Type B pancreatic cell (in vitro differentiated cells): ENCODE data around the gene XIRP2. TPM values are rescaled to one million over a fixed set of nuclear protein-coding genes. Genes with fewer than 3 reads are reported as not detected.

Experiments used
- DNase-seq: peaks from one replicate; pipeline ENCODE4 v3.0.0; 2021; ENCODE audit warnings: mixed read lengths; ENCODE audit not compliant: unreplicated experiment; ENCODE audit errors: extremely low spot score
- H3K27ac Mint-ChIP-seq: 2 replicates; pipeline ENCODE4 v1.8.0; 2021; ENCODE audit warnings: mild to moderate bottlenecking, mixed read lengths
- H3K27me3 Mint-ChIP-seq: 2 replicates; pipeline ENCODE4 v1.8.0; 2021; ENCODE audit warnings: mixed read lengths
- H3K36me3 Mint-ChIP-seq: 2 replicates; pipeline ENCODE4 v1.8.0; 2021; ENCODE audit warnings: mixed read lengths
- H3K4me1 Mint-ChIP-seq: one replicate; pipeline ENCODE4 v1.8.0; 2021; ENCODE audit warnings: mixed read lengths; ENCODE audit not compliant: unreplicated experiment
- H3K4me3 Mint-ChIP-seq: 2 replicates; pipeline ENCODE4 v1.8.0; 2021; ENCODE audit warnings: mild to moderate bottlenecking, mixed read lengths
- H3K9me3 Mint-ChIP-seq: 2 replicates; pipeline ENCODE4 v1.8.0; 2021; ENCODE audit warnings: mixed read lengths
- total RNA-seq: library from RNA; stranded (reverse); gene quantifications from 2 replicates; pipeline ENCODE4 v1.2.1, GENCODE V29; 2021; ENCODE audit warnings: low replicate concordance
- TF ChIP-seq, protein P1 (sequence below): fragments of 200-600 bp; sonication (generic); conservative IDR thresholded peaks from 2 replicates; pipeline ENCODE4 v1.5.0; 2021; ENCODE audit warnings: antibody characterized with exemption, mild to moderate bottlenecking

Gene XIRP2
- total RNA-seq, 1 donor from 2014 or later = 0.19 TPM

DNA sequence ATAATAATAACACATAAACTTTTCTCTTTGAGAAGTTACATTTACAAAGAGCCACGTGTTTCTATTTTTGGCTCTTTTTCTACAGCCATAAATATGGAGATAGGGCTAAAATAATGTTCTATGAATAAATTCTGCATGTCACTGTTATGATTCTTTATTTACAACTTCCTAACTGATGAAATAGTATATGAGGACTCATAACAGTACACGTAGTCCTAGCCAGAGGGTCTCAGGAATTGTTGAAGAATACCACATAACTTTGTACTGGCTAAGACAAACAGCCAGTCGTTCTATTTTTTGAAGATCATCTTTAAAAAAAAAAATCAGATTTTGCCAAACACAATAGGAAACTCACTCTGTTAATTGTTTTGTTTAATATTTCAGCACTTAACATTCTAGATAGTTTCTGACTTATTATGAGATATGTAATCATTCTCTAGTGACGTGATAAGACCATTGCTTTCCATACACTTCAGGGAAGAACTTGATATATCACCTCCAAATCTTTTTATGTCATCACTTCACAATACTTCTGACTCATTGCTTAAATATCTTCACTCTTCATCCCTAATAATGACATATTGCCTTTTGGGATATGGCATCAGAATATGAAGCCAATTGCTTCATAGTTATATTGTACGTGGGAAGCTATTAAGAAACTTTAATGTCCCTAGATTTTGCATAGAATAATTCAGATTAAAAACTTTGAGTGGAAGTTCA is 256.1 kb downstream of the XIRP2 start:
- Mint-ChIP-seq H3K9me3 (no peaks in the 10 kb centered on the region), H3K4me3 (no peak overlapping the region), H3K27me3 (no peaks in the 10 kb centered on the region), H3K36me3 (no peaks in the 10 kb centered on the region), H3K27ac (no peak overlapping the region), H3K4me1 (peaks cover 12% of the 10 kb centered on the region)
- TF ChIP-seq, protein P1, sequence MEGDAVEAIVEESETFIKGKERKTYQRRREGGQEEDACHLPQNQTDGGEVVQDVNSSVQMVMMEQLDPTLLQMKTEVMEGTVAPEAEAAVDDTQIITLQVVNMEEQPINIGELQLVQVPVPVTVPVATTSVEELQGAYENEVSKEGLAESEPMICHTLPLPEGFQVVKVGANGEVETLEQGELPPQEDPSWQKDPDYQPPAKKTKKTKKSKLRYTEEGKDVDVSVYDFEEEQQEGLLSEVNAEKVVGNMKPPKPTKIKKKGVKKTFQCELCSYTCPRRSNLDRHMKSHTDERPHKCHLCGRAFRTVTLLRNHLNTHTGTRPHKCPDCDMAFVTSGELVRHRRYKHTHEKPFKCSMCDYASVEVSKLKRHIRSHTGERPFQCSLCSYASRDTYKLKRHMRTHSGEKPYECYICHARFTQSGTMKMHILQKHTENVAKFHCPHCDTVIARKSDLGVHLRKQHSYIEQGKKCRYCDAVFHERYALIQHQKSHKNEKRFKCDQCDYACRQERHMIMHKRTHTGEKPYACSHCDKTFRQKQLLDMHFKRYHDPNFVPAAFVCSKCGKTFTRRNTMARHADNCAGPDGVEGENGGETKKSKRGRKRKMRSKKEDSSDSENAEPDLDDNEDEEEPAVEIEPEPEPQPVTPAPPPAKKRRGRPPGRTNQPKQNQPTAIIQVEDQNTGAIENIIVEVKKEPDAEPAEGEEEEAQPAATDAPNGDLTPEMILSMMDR = no peak
- no peak for DNase-seq

DNA sequence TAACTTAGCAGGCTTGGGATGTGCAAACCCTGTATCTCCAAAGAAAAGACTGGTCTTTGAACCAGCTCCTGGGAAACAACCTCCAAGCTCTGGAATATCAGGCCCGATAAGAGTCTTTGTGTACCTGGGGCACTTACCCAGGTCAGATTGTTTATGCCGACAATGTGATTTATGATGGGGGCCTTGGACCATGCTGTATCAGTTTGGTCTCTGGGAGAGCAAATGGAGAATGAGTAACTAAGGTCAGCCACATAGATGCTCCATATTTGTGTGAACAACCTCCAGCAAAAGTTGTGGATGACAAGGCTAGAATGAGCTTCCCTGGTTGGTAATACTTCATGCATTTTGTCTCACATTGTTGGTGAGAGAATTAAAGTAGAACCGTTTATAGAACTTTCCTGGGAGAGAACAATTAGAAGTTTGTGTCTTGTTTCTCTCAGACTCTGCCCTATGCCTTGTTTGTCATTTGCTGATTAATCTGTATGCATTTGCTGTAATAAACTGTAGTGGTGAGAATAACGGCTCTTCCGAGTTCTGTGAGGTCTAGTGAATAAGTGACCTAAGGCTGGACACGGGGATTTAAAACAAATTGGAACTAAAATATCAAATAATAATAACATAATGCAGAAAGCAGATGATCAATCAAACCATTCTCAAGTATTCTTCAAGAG is 259.1 kb downstream of the XIRP2 start:
- no peaks in the 10 kb centered on the region for H3K36me3 Mint-ChIP-seq
- no peak overlapping the region for H3K27ac Mint-ChIP-seq
- no peak overlapping the region for H3K4me3 Mint-ChIP-seq
- H3K27me3 Mint-ChIP-seq = no peaks in the 10 kb centered on the region
- no peak for DNase-seq
- no peaks in the 10 kb centered on the region for H3K9me3 Mint-ChIP-seq
- TF ChIP-seq, protein P1 = no peak
- H3K4me1 Mint-ChIP-seq = peaks cover 5% of the 10 kb centered on the region

DNA sequence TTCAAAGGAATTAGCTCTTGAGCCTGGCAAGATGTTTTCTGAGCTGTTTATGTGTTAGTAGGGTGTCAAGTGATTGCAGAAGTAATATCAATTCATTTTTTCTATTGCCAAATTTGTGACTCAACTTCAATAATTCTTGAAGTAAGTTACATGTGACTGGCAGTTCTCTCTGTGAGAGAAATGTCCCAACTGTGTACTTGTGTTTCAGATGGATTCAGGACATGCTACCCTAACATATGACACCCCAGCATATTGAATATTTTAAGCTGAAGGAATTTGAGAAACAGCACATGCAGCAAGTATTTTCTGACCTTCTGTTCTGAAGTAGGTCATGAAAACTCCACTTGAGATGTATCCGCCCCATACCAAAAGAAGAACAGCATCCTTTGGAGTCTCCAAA is 263.6 kb downstream of the XIRP2 start:
- TF ChIP-seq, protein P1 = no peak
- Mint-ChIP-seq H3K4me3 (no peak overlapping the region), H3K9me3 (no peaks in the 10 kb centered on the region), H3K27me3 (no peaks in the 10 kb centered on the region), H3K4me1 (peaks cover 5% of the 10 kb centered on the region), H3K36me3 (no peaks in the 10 kb centered on the region), H3K27ac (no peak overlapping the region)
- no peak for DNase-seq

DNA sequence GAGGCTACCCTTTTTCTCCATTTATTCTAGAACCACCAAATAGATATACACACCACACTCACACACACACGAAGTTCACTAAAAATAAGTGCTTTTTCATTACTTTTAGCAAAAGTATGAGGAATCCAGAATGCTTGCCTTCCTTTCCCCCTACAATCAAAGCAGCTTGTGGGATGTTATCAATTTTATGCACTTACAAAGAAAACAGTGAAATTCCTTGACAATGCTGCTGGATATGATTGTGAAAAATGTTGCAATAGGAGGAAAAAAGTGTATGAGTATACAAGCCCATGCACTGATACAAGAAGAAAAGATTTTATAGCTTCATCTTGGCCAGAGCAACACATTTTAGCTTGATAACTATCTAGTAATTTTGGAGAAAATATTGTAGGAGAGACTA is 269.2 kb downstream of the XIRP2 start:
- TF ChIP-seq, protein P1 = no peak
- no peak overlapping the region for H3K4me3 Mint-ChIP-seq
- H3K4me1 Mint-ChIP-seq = no peaks in the 10 kb centered on the region
- no peak for DNase-seq
- no peak overlapping the region for H3K27ac Mint-ChIP-seq
- peaks cover 5% of the 10 kb centered on the region for H3K9me3 Mint-ChIP-seq
- no peaks in the 10 kb centered on the region for H3K36me3 Mint-ChIP-seq
- H3K27me3 Mint-ChIP-seq = no peaks in the 10 kb centered on the region

DNA sequence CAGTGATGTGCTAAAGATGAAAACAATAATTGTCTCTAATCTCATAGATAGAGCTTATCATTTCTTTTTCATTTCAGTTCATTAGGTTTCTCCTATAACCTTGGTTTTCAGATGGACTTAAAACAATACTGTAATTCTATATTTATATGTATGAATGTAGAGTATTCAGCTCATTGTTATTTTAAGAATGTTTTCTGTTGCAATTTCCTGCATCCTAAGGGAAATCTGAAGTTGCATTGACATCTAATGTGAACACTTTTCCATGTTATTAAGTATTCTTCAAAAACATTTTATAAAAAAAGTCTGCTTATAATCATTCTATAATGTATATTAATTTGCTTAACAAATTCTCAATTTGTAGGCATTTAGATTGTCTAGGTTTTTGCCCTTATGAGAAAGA is 288.9 kb downstream of the XIRP2 start:
- H3K27me3 Mint-ChIP-seq = no peaks in the 10 kb centered on the region
- peaks cover 8% of the 10 kb centered on the region for H3K9me3 Mint-ChIP-seq
- no peak overlapping the region for H3K27ac Mint-ChIP-seq
- H3K4me1 Mint-ChIP-seq = no peaks in the 10 kb centered on the region
- TF ChIP-seq, protein P1 = no peak
- no peak for DNase-seq
- H3K4me3 Mint-ChIP-seq = no peak overlapping the region
- no peaks in the 10 kb centered on the region for H3K36me3 Mint-ChIP-seq
